Left ventricle myocardium inferior (tissue), 1 donor: ENCODE measurements around the gene AP1G2. TPM values are rescaled to one million over a fixed set of nuclear protein-coding genes. Genes with fewer than 3 reads are reported as not detected.

Experiments used
- DNase-seq: peaks from one replicate; pipeline ENCODE4 v3.0.0-alpha.2; 2020
- H3K27ac ChIP-seq: fragments of 200-600 bp; replicated peaks from 2 replicates; pipeline ENCODE4 v1.8.0; 2021
- H3K27me3 ChIP-seq: fragments of 200-600 bp; 2 replicates; pipeline ENCODE4 v1.8.0; 2021; ENCODE audit warnings: low read depth
- H3K36me3 ChIP-seq: fragments of 200-600 bp; 2 replicates; pipeline ENCODE4 v1.8.0; 2021
- H3K4me1 ChIP-seq: fragments of 200-600 bp; 2 replicates; pipeline ENCODE4 v1.8.0; 2021
- H3K4me3 ChIP-seq: fragments of 200-600 bp; 2 replicates; pipeline ENCODE4 v1.8.0; 2021; ENCODE audit warnings: mild to moderate bottlenecking, moderate library complexity
- H3K9me3 ChIP-seq: fragments of 200-600 bp; replicated peaks from 2 replicates; pipeline ENCODE4 v1.8.0; 2021
- intact Hi-C: fragments of 100-400 bp; cut with micrococcal nuclease; formaldehyde crosslinking; loops from one replicate; pipeline ENCODE4 v1.11.0; 2022
- total RNA-seq: library from RNA; stranded (reverse); fragmentation: NEBNext Ultra II Directional; extraction: Animal tissue kit (Norgen Biotek cat#: 25700); gene quantifications from one replicate; pipeline ENCODE4 v1.2.1, GENCODE V29; 2021
- TF ChIP-seq, protein P1 (sequence below): fragments of 200-600 bp; IDR thresholded peaks from 2 replicates; pipeline ENCODE4 v1.8.0; 2021; ENCODE audit warnings: antibody characterized with exemption, mild to moderate bottlenecking, borderline replicate concordance
- donor health status: DM: no; HTN: yes; CAD: no; lungs with severe emphysema.

Gene AP1G2
- total RNA-seq, 1 donor from 2014 or later: 10.4 TPM

- intact Hi-C loops: no loop called here
- no peak for DNase-seq
- Histone ChIP-seq H3K27me3 (peaks cover 49% of the 10 kb centered on the region), H3K4me1 (peaks cover 19% of the 10 kb centered on the region), H3K9me3 (no peaks in the 10 kb centered on the region), H3K4me3 (no peak overlapping the region), H3K36me3 (no peaks in the 10 kb centered on the region), H3K27ac (no peak overlapping the region)
- TF ChIP-seq, protein P1, sequence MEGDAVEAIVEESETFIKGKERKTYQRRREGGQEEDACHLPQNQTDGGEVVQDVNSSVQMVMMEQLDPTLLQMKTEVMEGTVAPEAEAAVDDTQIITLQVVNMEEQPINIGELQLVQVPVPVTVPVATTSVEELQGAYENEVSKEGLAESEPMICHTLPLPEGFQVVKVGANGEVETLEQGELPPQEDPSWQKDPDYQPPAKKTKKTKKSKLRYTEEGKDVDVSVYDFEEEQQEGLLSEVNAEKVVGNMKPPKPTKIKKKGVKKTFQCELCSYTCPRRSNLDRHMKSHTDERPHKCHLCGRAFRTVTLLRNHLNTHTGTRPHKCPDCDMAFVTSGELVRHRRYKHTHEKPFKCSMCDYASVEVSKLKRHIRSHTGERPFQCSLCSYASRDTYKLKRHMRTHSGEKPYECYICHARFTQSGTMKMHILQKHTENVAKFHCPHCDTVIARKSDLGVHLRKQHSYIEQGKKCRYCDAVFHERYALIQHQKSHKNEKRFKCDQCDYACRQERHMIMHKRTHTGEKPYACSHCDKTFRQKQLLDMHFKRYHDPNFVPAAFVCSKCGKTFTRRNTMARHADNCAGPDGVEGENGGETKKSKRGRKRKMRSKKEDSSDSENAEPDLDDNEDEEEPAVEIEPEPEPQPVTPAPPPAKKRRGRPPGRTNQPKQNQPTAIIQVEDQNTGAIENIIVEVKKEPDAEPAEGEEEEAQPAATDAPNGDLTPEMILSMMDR: no peak
Measured at GRCh38 chr14:23570806-23571483, 3.4 kb upstream of the AP1G2 start.

- H3K9me3 ChIP-seq: no peaks in the 10 kb centered on the region
- H3K4me3 ChIP-seq: no peak overlapping the region
- DNase-seq: no peak
- peaks cover 19% of the 10 kb centered on the region for H3K4me1 ChIP-seq
- H3K27ac ChIP-seq: no peak overlapping the region
- intact Hi-C loops: no loop called here
- TF ChIP-seq, protein P1: no peak
- H3K27me3 ChIP-seq: peaks cover 35% of the 10 kb centered on the region
- no peaks in the 10 kb centered on the region for H3K36me3 ChIP-seq
Measured at GRCh38 chr14:23569443-23570151, 2.0 kb upstream of the AP1G2 start.

- TF ChIP-seq, protein P1: peak; percentile 19
- no peak overlapping the region for H3K4me3 ChIP-seq
- DNase-seq: no peak
- H3K27me3 ChIP-seq: peaks cover 27% of the 10 kb centered on the region
- no peaks in the 10 kb centered on the region for H3K9me3 ChIP-seq
- H3K4me1 ChIP-seq: peaks cover 19% of the 10 kb centered on the region
- no peak overlapping the region for H3K27ac ChIP-seq
- H3K36me3 ChIP-seq: no peaks in the 10 kb centered on the region
- intact Hi-C loops: no loop called here
Measured at GRCh38 chr14:23568600-23569331, 1.2 kb upstream of the AP1G2 start.

DNA sequence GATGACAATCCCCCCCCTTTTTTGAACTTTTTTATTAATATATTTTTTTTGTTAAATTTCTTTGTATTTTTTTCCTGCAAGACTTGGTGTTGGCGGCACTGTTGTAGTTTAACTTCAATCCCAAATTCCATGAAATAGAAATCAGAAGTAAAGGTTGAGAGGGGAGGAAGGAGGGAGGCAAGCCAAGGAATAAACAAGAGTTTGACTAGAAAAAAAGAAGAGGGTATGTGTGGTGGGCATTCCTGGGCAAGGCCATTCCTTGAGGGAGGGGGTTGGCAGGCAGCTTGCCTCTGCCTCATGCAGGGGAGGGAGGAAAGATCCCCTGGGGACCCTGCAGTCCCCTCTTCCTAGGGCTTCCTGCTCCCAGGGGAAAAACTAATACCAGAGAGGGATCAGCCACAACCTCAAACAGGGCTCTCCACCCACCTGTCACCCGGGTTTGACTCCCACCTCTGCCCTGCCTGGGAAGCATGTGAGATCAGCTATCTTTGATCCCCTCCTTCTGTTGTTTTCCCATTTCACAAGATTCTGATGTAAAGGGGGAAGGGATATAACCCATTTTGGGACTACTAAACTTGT lies 519 bp upstream of the AP1G2 start:
- H3K9me3 ChIP-seq: no peaks in the 10 kb centered on the region
- peak overlapping the region; percentile 78 for H3K27ac ChIP-seq
- TF ChIP-seq, protein P1: no peak
- H3K4me3 ChIP-seq: peak overlapping the region; percentile 80
- peaks cover 19% of the 10 kb centered on the region for H3K4me1 ChIP-seq
- intact Hi-C loops: no loop called here
- DNase-seq: no peak
- H3K27me3 ChIP-seq: peaks cover 20% of the 10 kb centered on the region
- no peaks in the 10 kb centered on the region for H3K36me3 ChIP-seq

- Histone ChIP-seq H3K27ac (peak overlapping the region; percentile 78), H3K4me1 (peaks cover 19% of the 10 kb centered on the region), H3K9me3 (no peaks in the 10 kb centered on the region), H3K36me3 (peaks cover 4% of the 10 kb centered on the region), H3K4me3 (peak overlapping the region; percentile 80), H3K27me3 (peaks cover 7% of the 10 kb centered on the region)
- TF ChIP-seq, protein P1: peak; percentile 19
- DNase-seq: no peak
- intact Hi-C loops: no loop called here
Measured at GRCh38 chr14:23566778-23567185, 809 bp downstream of the AP1G2 start.
